IPS-NIHi7 (cell line): ENCODE measurements around the gene PKLR.
"Not testable (repeated sequence)": the region's sequence is repeated elsewhere in the genome, so short reads cannot be mapped to it uniquely, and the experiment has no call there.

Experiments used
- DNase-seq: peaks from one replicate; pipeline ENCODE4 v3.0.0; 2012; ENCODE audit warnings: mixed read lengths; ENCODE audit errors: extremely low spot score

The PKLR gene

DNA sequence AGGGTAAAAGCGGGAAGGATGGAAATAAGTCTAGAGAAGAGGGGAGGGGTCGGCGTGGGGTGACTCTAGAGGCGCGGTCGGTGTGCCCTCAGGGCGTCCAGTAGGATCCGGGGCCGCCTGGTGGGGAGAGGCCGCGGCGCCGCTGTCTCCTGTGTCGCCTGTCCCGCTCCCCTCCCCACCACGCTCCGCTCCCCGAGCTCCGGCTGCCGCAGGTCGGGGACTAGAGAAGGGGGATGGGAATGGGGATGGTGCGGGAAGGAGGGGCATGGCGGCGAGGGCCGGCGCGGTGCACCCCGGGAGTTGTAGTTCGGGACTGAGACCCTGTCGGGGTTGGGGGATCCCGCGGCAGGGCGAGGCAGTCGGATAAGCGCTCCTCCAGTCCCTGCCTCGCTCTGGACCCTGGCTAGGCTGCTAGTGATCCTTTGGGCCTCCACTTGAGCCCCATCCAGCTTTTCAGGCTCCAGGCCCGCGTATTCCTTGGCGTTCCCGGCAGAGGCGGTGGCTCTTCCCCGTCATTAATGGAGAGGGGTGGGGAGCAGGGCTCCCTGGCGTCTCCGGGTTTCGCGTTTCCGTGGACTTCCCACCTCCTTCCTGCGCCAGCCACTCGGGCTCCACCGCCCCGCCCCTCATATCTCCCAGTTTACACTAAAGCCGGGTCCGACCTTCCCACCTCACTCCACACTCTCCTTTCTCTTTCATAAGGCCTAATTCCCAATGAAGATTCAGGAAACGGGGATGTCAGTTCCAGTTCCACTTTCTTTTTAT, 45.8 kb downstream of the PKLR start, which contains the start of gene ENTREP3:
TSS of gene ENTREP3 (minus strand) at position 241 of the 765 bp plus-strand sequence. CDS start 606 bp downstream, outside the sequence.
- DNase-seq: peak; percentile 94

DNA sequence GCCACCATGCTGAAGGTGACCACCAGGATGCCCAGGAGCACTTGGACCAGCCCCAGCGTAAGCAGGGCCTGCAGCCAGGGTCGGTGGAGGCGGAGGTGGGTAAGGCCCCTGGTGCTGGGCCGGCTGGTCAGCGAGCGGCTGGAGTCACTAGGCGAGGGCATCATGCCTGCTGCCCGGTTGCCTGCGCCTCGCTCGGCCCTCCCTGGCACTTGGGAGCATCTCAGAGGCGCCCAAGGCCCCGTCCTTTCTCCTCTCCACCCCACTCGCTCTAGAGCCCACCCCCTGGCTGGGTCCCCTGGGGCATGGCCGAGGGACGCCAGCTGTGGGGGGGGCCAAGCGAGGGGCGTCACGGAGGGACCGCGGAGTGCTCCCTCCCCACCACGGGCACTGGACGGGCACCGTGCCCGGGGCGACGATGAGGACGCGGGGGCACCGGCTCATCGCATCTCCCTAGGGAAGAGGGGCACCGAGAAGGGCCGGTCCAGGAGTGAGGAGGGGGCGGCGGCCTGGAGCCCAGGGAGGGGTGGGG, 46.5 kb downstream of the PKLR start:
- DNase-seq: no peak

DNA sequence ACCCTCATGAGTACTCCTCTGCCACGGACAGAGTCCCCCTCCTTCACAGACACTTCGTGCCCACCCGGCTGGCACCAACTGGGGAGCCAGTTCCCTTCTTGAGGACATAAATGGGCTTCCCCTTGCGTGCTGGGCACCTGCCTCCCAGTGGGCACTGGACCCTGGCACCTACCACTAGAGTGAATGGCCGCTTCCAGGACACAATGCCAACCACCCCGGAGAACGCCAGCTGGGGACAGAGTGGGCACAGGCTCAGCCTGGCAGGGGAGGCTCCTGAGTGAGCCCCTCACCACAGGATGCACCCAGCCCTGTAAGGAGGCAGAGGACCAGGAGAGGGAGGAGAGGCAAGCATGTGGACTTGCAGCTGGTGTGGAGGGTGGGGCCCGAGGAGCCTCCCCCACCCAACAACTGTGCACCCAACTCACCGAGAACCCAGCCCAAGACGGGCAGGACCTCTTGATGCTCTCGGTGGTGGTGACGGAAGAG, 47.0 kb downstream of the PKLR start:
- no peak for DNase-seq

DNA sequence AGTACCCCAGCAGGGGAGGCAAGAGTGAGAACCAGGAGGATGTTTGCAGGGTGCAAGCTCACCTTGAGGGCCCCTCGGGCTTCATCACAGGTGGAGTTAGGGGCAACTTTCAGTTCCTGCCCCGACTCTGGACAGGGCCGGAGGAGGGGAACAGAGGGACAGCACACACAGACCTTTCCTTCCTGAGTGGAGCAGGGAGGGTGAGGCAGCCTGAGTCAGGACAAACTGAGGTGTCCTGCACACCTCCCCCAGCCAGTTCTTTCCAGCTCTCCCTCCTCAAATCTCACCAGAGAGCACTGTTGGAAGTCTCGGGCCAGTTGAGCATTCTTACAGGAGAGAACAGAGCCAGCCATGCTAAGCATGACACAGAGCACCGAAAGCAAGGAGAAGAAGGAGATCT, 47.4 kb downstream of the PKLR start:
- DNase-seq: no peak

DNA sequence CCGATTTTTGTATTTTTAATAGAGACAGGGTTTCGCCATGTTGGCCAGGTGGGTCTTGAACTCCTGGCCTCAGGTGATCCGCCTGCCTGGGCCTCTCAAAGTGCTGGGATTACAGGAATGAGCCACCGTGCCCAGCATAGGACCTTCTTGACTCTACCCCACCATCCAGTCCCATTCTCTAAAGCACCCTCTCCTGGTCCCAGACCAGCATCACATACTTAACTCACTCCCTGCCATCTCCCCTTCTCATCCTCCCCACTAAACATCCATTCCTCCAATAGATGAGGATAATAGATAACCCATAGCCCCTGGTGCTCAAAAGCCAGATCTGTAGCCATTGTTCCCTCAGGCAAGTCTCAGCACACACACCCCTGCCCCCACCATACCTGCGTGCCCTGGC, 48.0 kb downstream of the PKLR start:
- DNase-seq: no peak

GRCh38 chr1:155251566-155251965, 49.7 kb downstream of the PKLR start:
- DNase-seq: no peak

DNA sequence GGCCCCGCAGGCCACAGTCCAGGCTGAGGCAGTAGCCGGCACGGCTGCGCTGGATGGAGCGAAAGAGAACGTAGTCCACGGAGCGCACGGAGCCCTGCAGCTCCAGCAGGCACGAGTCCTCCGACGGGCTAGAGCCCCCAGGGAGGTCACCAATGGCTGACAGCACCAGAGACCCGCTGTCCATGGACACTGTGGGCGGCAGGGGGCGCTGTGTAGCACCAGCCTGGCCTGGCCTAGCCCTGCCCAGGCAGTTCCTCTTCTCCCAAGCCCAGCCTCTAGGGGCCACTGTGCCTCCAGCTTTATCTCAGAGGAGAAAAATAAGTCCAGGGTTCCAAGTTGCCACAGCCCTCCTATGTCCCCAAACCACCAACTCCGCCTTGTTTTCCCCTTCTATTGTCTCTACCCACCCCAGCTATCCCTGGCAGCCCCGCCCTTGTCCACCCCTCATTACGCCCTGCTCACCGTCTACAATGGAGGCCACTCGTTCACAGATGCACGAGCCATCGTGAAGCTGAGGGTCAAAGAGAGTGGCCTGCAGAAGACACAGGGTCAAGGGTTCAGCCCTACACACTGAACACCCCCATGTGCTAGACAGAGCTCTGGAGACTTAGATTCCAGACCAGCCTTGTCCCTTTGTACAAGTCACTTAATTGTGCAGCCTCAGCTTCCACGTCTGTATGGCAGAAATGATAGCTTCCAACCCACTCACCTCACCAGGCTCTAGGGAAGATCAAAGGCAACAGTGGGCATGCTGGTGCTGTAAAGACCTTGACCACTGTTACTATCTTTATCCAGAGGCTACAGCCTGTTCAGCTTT, 50.4 kb downstream of the PKLR start:
- peak; percentile 97 for DNase-seq

DNA sequence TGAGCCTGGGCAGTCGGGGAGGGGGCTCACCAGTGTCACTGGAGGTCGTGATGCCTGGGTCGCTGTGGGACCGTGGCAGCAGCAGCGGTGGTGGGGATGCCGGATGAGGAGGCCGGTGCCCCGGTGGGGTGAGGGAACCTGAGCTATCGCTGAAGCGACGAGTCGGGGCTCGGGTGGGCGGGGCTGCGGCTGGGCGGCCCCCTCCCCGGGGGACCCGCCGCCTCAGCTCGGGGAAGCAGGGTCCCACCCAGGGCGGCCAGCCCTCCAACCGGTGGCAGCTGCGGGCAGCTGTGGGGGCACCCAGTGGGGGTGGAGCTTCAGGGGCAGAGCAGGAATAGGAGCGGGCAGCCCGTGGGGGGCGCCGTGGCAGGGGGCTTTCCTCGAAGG, 51.0 kb downstream of the PKLR start:
- DNase-seq: peak; percentile 15

GRCh38 chr1:155247667-155248553, 53.3 kb downstream of the PKLR start:
- DNase-seq: no peak

GRCh38 chr1:155246796-155247195, 54.4 kb downstream of the PKLR start:
- not testable (repeated sequence) for DNase-seq

DNA sequence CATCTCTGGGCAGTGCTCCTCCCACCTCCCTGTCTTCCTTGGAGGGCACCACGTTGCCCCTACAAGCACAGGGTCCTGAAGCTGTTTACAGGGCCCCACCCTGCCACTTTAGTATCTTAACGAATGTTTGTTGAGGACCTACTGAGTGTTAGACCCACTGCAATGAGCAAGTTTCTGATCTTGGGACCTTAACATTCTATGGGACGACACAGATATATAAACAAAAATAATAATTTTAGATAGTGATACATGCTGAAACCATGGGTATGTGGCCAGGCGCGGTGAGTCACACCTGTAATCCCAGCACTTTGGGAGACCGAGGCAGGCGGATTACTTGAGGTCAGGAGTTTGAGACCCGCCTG, 56.1 kb downstream of the PKLR start:
- no peak for DNase-seq

GRCh38 chr1:155244368-155245162, 56.7 kb downstream of the PKLR start:
- DNase-seq: peak; percentile 94

- DNase-seq: no peak
Observed at GRCh38 chr1:155242805-155243358, 58.4 kb downstream of the PKLR start.

DNA sequence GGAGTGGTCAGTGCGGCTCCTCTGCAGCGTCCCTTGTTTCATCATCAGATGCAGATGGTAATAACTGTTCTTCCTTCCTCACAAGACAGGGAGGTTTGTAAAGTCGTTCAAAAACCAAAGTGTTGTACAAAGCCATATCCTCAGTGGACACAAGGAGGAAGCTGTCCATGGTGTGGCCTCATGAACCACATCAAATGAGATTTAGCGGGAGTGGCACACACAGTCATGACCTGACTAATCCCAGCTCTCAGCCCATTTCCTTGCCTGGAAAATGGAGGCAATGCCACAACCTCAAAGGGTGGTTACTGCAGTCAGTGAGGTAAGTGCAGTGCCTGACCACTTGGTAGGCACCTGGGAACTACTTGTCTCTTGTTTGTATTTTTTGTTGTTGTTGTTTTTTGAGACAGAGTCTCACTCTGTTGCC, 59.4 kb downstream of the PKLR start:
- no peak for DNase-seq

GRCh38 chr1:155241069-155241679, 60.1 kb downstream of the PKLR start:
- peak; percentile 82 for DNase-seq
